ENCODE measurements around the gene PITX3.

Gene PITX3

GRCh38 chr10:102289356-102289755 is 48.0 kb upstream of the PITX3 start:
- ATAC-seq: no peak
- TF ChIP-seq ZNF8 (CRISPR knock-in tag; IDR thresholded peaks at IDR 0.05): no peak
- no peak for TF ChIP-seq ZNF70 (CRISPR knock-in tag; IDR thresholded peaks at IDR 0.05)
- TF ChIP-seq ZFP30 (CRISPR knock-in tag; IDR thresholded peaks at IDR 0.05): no peak
- no peak for TF ChIP-seq TCF4 (CRISPR knock-in tag; IDR thresholded peaks at IDR 0.05; ENCODE audit: borderline replicate concordance)
- TF ChIP-seq CREB5 (CRISPR knock-in tag; IDR thresholded peaks at IDR 0.05; ENCODE audit: low read depth): no peak
- TF ChIP-seq SNAI2 (CRISPR knock-in tag; IDR thresholded peaks at IDR 0.05): no peak
- TF ChIP-seq ZC3H10 (CRISPR knock-in tag; IDR thresholded peaks at IDR 0.05): no peak
- no peak for TF ChIP-seq TSHZ2 (CRISPR knock-in tag; IDR thresholded peaks at IDR 0.05)
- no peak for TF ChIP-seq ZNF565 (CRISPR knock-in tag; conservative IDR thresholded peaks at IDR 0.05; ENCODE audit: low read depth)
- no peak for TF ChIP-seq BACH2 (CRISPR knock-in tag; IDR thresholded peaks at IDR 0.05; ENCODE audit: borderline replicate concordance)
- no peak for TF ChIP-seq PATZ1 (CRISPR knock-in tag; IDR thresholded peaks at IDR 0.05; ENCODE audit: borderline replicate concordance)
- no peak for TF ChIP-seq GLIS3 (CRISPR knock-in tag; IDR thresholded peaks at IDR 0.05)
- no peak for TF ChIP-seq OSR1 (CRISPR knock-in tag; IDR thresholded peaks at IDR 0.05)
- TF ChIP-seq POU6F1 (CRISPR knock-in tag; IDR thresholded peaks at IDR 0.05; ENCODE audit: borderline replicate concordance, low read depth): no peak
- TF ChIP-seq CSDC2 (CRISPR knock-in tag; IDR thresholded peaks at IDR 0.05): no peak
- TF ChIP-seq PPARA (CRISPR knock-in tag; IDR thresholded peaks at IDR 0.05; ENCODE audit: borderline replicate concordance): no peak
- no peak for TF ChIP-seq CSRNP3 (CRISPR knock-in tag; IDR thresholded peaks at IDR 0.05)
- no peak for TF ChIP-seq RARB (CRISPR knock-in tag; IDR thresholded peaks at IDR 0.05)
- no peak for TF ChIP-seq ESRRG (CRISPR knock-in tag; IDR thresholded peaks at IDR 0.05)
- no peak for TF ChIP-seq ARNTL (CRISPR knock-in tag; IDR thresholded peaks at IDR 0.05; ENCODE audit: borderline replicate concordance, low read depth)

- TF ChIP-seq SNAI2 (CRISPR knock-in tag; IDR thresholded peaks at IDR 0.05): no peak
- no peak for TF ChIP-seq ISL1 (CRISPR knock-in tag; IDR thresholded peaks at IDR 0.05)
- no peak for TF ChIP-seq RARB (CRISPR knock-in tag; IDR thresholded peaks at IDR 0.05)
- no peak for ATAC-seq
Measured at GRCh38 chr10:102287991-102288390, 46.7 kb upstream of the PITX3 start.

- ATAC-seq: no peak
- no peak for TF ChIP-seq PATZ1 (CRISPR knock-in tag; IDR thresholded peaks at IDR 0.05; ENCODE audit: borderline replicate concordance)
- TF ChIP-seq RARB (CRISPR knock-in tag; IDR thresholded peaks at IDR 0.05): no peak
- no peak for TF ChIP-seq PPARA (CRISPR knock-in tag; IDR thresholded peaks at IDR 0.05; ENCODE audit: borderline replicate concordance)
- TF ChIP-seq TSHZ2 (CRISPR knock-in tag; IDR thresholded peaks at IDR 0.05): no peak
- TF ChIP-seq OSR1 (CRISPR knock-in tag; IDR thresholded peaks at IDR 0.05): no peak
- TF ChIP-seq ZNF8 (CRISPR knock-in tag; IDR thresholded peaks at IDR 0.05): no peak
- TF ChIP-seq SNAI2 (CRISPR knock-in tag; IDR thresholded peaks at IDR 0.05): no peak
- TF ChIP-seq ESRRG (CRISPR knock-in tag; IDR thresholded peaks at IDR 0.05): no peak
- no peak for TF ChIP-seq ZNF565 (CRISPR knock-in tag; conservative IDR thresholded peaks at IDR 0.05; ENCODE audit: low read depth)
- TF ChIP-seq ZFP30 (CRISPR knock-in tag; IDR thresholded peaks at IDR 0.05): no peak
- no peak for TF ChIP-seq TOX (CRISPR knock-in tag; IDR thresholded peaks at IDR 0.05; ENCODE audit: borderline replicate concordance)
- no peak for TF ChIP-seq ZNF70 (CRISPR knock-in tag; IDR thresholded peaks at IDR 0.05)
- no peak for TF ChIP-seq BACH2 (CRISPR knock-in tag; IDR thresholded peaks at IDR 0.05; ENCODE audit: borderline replicate concordance)
- no peak for TF ChIP-seq TCF4 (CRISPR knock-in tag; IDR thresholded peaks at IDR 0.05; ENCODE audit: borderline replicate concordance)
Measured at GRCh38 chr10:102287538-102287937, 46.2 kb upstream of the PITX3 start.

Measured in SK-N-SH treated with all-trans-retinoic acid at 6 μM for 48 hours (cell line).